GM18498 (cell line): ENCODE results near the gene AAGAB.

Experiments
- ATAC-seq: cut with Tn5 transposase; IDR thresholded peaks from one replicate; pipeline ENCODE4 v1.9.1; 2021; ENCODE audit warnings: mild to moderate bottlenecking, moderate library complexity; ENCODE audit not compliant: unreplicated experiment

Gene AAGAB

DNA sequence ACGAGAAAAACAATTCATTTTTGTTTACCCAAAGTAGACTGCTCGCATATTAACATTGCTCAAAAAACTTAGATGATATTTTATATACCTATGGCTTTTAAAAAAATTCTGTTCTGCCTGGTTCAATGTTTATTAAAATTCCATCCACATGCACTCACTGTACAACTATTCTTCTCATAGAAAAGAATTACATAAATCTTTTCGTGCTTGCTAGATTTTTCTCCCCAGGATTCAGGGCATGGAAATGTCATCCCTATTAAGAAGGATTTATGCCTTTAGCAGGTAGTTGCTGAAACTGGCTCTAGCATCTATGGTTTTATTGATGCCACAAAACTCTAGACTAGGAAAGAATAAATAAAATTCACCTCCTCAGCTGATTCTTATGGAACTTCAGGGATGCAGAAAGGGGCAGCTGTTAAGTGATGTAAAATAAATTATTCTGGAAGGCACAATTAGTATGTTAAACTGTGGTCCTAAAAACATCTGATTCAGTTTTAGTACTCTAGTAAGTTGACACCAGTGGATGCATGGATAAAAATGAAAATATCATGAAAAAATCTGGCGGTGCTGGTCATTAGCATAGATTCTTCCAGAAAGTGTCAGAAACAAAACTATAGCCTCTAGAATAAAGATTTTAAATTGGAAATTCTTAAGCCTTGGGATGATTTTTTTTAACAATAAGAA is 41.6 kb downstream of the AAGAB start:
- no peak for ATAC-seq

DNA sequence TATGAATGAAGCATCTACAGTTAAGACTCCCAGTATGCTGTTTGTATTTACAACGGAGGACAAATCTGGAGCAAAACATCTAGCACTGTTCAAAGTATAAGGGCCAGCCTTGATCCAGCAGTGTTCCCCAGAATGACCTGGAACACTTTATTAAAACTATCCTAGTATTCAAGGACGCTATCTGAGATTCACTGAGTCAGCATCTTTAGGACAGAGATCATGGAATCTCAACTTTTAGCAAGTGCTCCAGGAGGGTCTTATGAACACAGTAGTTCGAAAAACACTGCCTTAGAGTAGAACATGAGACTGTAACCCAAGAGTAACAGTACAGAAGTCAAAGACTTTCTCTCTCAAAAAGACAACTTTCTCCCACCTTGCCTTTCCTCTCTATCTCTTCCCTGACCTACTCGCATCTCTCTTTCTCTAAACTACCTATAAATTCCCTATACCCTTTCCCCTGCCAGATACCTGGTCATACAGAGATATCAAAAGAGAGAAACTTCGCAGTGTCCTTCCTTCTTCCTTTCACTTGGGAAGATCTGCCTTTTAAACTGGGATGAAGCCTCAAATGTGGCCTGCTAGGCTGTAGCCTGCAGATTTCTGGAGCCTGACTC is 43.8 kb downstream of the AAGAB start:
- ATAC-seq, result no peak

DNA sequence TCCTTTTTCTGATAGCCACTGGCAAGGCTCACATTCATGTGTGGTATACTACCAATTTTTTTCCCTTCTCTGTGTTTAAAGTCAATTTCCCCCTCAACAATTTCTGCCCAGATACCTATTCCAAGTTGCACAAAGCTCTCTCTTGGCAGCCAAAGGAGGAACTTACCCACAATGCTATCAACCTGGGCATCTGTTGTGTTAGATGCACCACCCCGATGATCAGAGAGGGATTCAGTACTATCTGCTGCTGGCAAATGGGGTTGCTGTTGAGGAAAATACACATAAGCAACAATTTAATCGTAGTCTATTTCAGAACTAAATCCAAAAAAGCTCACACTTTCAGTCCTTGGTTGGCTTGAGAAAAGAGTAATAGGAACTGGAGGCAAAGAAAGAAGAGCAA is 46.1 kb downstream of the AAGAB start:
- ATAC-seq, result no peak

- ATAC-seq, result no peak
Observed at GRCh38 chr15:67207555-67208207, 46.8 kb downstream of the AAGAB start.

DNA sequence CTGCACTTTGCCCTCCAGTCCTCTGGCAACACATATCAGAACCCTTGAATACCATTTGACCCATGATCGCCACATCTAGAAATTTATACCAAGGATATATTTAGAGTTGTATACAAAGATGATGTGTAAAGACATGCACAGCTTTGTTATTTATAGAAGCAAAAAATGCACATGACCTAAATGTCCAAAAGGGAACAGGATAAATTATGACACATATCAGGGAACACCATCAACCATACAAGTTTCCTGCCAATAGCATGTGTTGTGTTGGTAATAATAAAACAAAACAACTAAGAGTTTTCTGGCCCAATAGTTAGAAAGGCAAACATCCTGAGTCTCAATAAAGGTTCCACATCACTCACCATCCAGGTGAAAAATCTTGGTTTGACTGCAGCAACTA is 51.5 kb downstream of the AAGAB start:
- ATAC-seq, result no peak

DNA sequence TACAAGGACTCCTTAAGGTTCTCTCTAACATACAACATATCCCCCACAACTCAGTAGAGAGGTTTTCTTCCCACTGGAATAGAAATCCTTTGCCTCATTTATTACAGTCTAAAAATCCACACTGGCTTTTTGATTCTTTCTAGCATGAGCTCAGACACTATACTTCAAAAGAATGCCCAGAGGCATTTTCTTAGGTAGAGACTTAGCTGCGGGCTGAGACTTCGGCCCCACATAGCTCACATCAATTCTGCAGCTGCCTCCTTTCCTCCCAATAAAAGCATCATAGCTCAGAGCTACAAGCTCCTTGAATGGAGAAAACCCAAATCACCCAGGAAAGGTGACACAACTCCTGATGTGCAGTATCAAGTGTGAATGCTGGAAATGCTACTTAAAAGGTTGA is 52.4 kb downstream of the AAGAB start:
- no peak for ATAC-seq

- ATAC-seq, result no peak
Observed at GRCh38 chr15:67201136-67201535, 53.3 kb downstream of the AAGAB start.

- no peak for ATAC-seq
Observed at GRCh38 chr15:67199881-67200763, 54.3 kb downstream of the AAGAB start.

DNA sequence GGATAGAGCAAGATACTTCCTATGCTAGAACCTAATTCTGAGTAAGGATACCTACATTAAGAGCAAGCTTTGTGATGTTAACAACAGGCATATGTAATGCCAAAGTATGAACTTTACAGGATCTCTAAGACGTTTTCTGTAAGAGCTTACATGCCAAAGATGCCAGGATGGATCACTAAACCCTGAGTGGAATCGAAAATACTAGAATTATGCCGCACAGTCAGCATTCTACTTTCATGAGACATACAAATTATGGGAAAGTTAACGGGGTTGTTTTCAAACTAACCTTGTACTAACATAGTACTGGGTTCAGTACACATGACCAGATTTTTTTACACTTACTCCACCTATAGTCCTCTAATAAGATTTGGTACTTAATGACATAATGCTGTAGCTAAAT is 55.1 kb downstream of the AAGAB start:
- ATAC-seq, result no peak

- no peak for ATAC-seq
Observed at GRCh38 chr15:67198157-67198754, 56.2 kb downstream of the AAGAB start.

- no peak for ATAC-seq
Observed at GRCh38 chr15:67197364-67197695, 57.1 kb downstream of the AAGAB start.

- ATAC-seq, result no peak
Observed at GRCh38 chr15:67196672-67197363, 57.6 kb downstream of the AAGAB start.

- no peak for ATAC-seq
Observed at GRCh38 chr15:67196222-67196621, 58.2 kb downstream of the AAGAB start.

- ATAC-seq, result no peak
Observed at GRCh38 chr15:67195305-67195704, 59.2 kb downstream of the AAGAB start.

GRCh38 chr15:67194171-67195114 is 60.0 kb downstream of the AAGAB start:
- ATAC-seq, result no peak

GRCh38 chr15:67193223-67193990 is 61.1 kb downstream of the AAGAB start:
- no peak for ATAC-seq

DNA sequence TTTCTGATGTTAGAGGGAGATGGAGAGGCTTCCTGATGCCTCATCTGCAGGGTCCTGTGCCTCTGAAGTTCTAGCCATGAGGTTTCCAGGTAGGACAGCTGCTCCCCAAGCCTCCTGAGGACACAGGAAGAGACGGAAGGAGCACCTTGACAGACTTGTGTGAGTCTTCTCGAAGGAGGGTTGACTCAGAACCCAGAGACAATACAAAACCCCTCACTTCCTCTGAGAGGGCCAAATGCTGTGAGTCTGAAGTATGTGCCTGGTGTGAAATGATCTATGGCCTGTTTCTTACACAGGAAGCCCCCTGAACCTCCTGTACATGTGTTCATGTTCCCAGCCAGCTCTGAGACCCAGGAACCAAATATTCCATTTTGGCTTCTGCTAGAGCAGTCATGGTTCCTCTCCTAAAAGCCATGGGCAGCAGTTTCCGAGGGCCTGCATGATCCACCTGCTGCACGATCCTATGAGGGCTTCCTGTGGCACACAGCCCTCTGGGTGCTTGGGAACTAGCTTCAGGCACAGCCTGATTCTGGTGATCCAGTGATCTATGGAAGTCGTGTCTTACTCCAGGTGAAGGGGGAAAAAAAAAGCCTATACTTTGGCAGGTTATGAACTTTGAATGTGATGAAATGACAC is 62.2 kb downstream of the AAGAB start:
- no peak for ATAC-seq

DNA sequence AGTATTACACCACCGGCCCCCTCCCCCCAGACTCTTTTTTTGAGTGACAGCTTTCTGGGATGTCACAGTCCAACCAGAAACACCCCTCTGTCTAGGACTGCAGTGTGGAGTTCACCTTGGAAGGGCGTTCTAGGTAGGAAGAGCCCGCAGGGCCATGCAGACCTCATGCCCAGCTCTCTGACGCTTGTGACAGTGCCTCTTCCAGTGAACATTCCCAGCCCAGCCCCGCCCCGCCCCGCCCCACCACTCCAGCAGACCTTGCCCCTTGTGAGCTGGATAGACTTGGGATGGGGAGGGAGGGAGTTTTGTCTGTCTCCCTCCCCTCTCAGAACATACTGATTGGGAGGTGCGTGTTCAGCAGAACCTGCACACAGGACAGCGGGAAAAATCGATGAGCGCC is 63.6 kb downstream of the AAGAB start:
- ATAC-seq, result no peak
